ENCODE data around the gene NFIX. TPM values are rescaled to one million over a fixed set of nuclear protein-coding genes. Genes with fewer than 3 reads are reported as not detected.

NFIX gene
- total and polyA plus RNA-seq, 2 of the 13 experiments (the other 11 are each of a cell fraction or from before 2014, with no cell fraction given) = 3.4 to 5.4 TPM

- TF ChIP-seq AGO2 (optimal IDR thresholded peaks at IDR 0.05; ENCODE audit: low read depth, low read length) (no peak), POLR2AphosphoS5 (IDR thresholded peaks at IDR 0.05; ENCODE audit: low read depth, low read length) (no peak), GTF3A (CRISPR knock-in tag; conservative IDR thresholded peaks at IDR 0.05) (no peak), ZNF441 (CRISPR knock-in tag; IDR thresholded peaks at IDR 0.05; ENCODE audit: borderline replicate concordance) (no peak), ZNF652 (CRISPR knock-in tag; IDR thresholded peaks at IDR 0.05; ENCODE audit: borderline replicate concordance, low read depth) (peak; percentile 35; the same call in 1 of the 2 replicates), ZNF878 (CRISPR knock-in tag; IDR thresholded peaks at IDR 0.05) (no peak), ZNF598 (CRISPR knock-in tag; IDR thresholded peaks at IDR 0.05; ENCODE audit: borderline replicate concordance) (no peak), ZNF292 (CRISPR knock-in tag; IDR thresholded peaks at IDR 0.05; ENCODE audit: borderline replicate concordance, low read depth) (no peak), SATB2 (CRISPR knock-in tag; IDR thresholded peaks at IDR 0.05) (no peak), TSC22D2 (CRISPR knock-in tag; IDR thresholded peaks at IDR 0.05; ENCODE audit: borderline replicate concordance) (no peak), RXRB (CRISPR knock-in tag; IDR thresholded peaks at IDR 0.05; ENCODE audit: borderline replicate concordance) (peak; percentile 86), MTA3 (CRISPR knock-in tag; IDR thresholded peaks at IDR 0.05) (no peak), ERF (CRISPR knock-in tag; IDR thresholded peaks at IDR 0.05) (peak; percentile 89), ZNF800 (CRISPR knock-in tag; IDR thresholded peaks at IDR 0.05) (no peak), ZNF407 (CRISPR knock-in tag; IDR thresholded peaks at IDR 0.05; ENCODE audit: not compliant biosample characterization) (no peak), RNF219 (CRISPR knock-in tag; IDR thresholded peaks at IDR 0.05) (no peak), MEIS1 (CRISPR knock-in tag; IDR thresholded peaks at IDR 0.05; ENCODE audit: borderline replicate concordance) (no peak)
Observed at GRCh38 chr19:13026462-13027370, 31.4 kb downstream of the NFIX start (continued).
